Endothelial cell of umbilical vein (primary cell): Measurements from ENCODE around the gene ZNF624. TPM values are rescaled to one million over a fixed set of nuclear protein-coding genes. Genes with fewer than 3 reads are reported as not detected.

Experiments used
- BruUV-seq: library from RNA; stranded (reverse); fragments of 400-500 nt; replicated peaks from 2 replicates; lab custom pipeline; 2021; lab: Mats Ljungman, UMichigan
- CTCF ChIA-PET: fragments of 300-600, 350-600 bp; sonication (Branson Sonifier 250); formaldehyde crosslinking; loops from one replicate; lab custom pipeline; 2021; ENCODE audit warnings: antibody characterized with exemption, inconsistent platforms; lab: Charles Lee
- POLR2A ChIA-PET: fragments of 300-600, 350-600 bp; sonication (Branson Sonifier 250); formaldehyde crosslinking; loops from one replicate; lab custom pipeline; 2021; ENCODE audit warnings: antibody characterized with exemption, inconsistent platforms; lab: Charles Lee
- DNase-seq: peaks from one replicate; pipeline ENCODE4 v3.0.0-alpha.2; 2011; ENCODE audit warnings: low read depth, low spot score
- FAIRE-seq: peaks from 2 replicates; lab custom pipeline; 2011; peaks lifted over from hg19 to GRCh38; lab: Jason Lieb, UNC
- H2AFZ ChIP-seq: 2 replicates; pipeline ENCODE4 v1.6.0; 2012; ENCODE audit warnings: low read depth, low read length, control low read depth, inconsistent platforms
- H3K27ac ChIP-seq: 2 replicates; pipeline ENCODE4 v1.5.1; 2011; ENCODE audit warnings: low read depth, mild to moderate bottlenecking, control low read depth, low read length, moderate library complexity; ENCODE audit not compliant: insufficient read depth
- H3K27me3 ChIP-seq, 2 experiments: 2 replicates each; pipeline versions ENCODE4 v1.6.0 to v1.6.1; 2011; ENCODE audit warnings: low read length in 2 of 2, mixed read lengths in 1 of 2; ENCODE audit not compliant: control insufficient read depth in 2 of 2, insufficient read depth in 2 of 2
- H3K36me3 ChIP-seq, 2 experiments: 2 replicates in 1 of 2; 3 replicates in 1 of 2; pipeline ENCODE4 v1.5.1; 2011; ENCODE audit warnings: low read length in 2 of 2, mild to moderate bottlenecking in 1 of 2, moderate library complexity in 1 of 2; ENCODE audit not compliant: control insufficient read depth in 2 of 2, insufficient read depth in 2 of 2; ENCODE audit errors: extremely low read depth in 1 of 2
- H3K4me1 ChIP-seq: 3 replicates; pipeline ENCODE4 v1.5.1; 2011; ENCODE audit warnings: mild to moderate bottlenecking, low read length; ENCODE audit not compliant: control insufficient read depth, insufficient read depth; ENCODE audit errors: extremely low read depth
- H3K4me2 ChIP-seq: 2 replicates; pipeline ENCODE4 v1.6.1; 2011; ENCODE audit warnings: low read length, control low read depth, mixed read lengths; ENCODE audit not compliant: insufficient read depth
- H3K4me3 ChIP-seq, 3 experiments: fragments of 200-600 bp in 1 of 3; sonication (generic), shearing (Covaris generic) in 1 of 3; replicated peaks in 1 of 3; 2 replicates each; pipeline ENCODE4 v1.5.1; 2011 to 2016; ENCODE audit warnings: control low read depth in 3 of 3, low read length in 3 of 3, mild to moderate bottlenecking in 2 of 3, inconsistent platforms in 1 of 3, low read depth in 1 of 3, moderate library complexity in 1 of 3; ENCODE audit not compliant: insufficient read depth in 1 of 3
- H3K79me2 ChIP-seq: 2 replicates; pipeline ENCODE4 v1.6.0; 2012; ENCODE audit warnings: low read length, inconsistent platforms; ENCODE audit not compliant: control insufficient read depth, insufficient read depth
- H3K9ac ChIP-seq: replicated peaks from 2 replicates; pipeline ENCODE3; 2011; ENCODE audit warnings: low read length, control low read depth; ENCODE audit not compliant: insufficient read depth; ENCODE audit errors: extremely low read depth
- H3K9me1 ChIP-seq: replicated peaks from 3 replicates; pipeline ENCODE4 v1.6.0; 2011; ENCODE audit warnings: mild to moderate bottlenecking, low read length; ENCODE audit not compliant: control insufficient read depth, insufficient read depth; ENCODE audit errors: extremely low read depth
- H3K9me3 ChIP-seq: replicated peaks from 2 replicates; pipeline ENCODE4 v1.5.1; 2012; ENCODE audit warnings: low read length, inconsistent platforms; ENCODE audit not compliant: control insufficient read depth, insufficient read depth
- H4K20me1 ChIP-seq: replicated peaks from 2 replicates; pipeline ENCODE3; 2011; ENCODE audit warnings: mild to moderate bottlenecking, low read length; ENCODE audit not compliant: control insufficient read depth, insufficient read depth; ENCODE audit errors: extremely low read depth
- EZH2 ChIP-seq: IDR thresholded peaks from 2 replicates; pipeline ENCODE4 v1.6.1; 2012; ENCODE audit warnings: borderline replicate concordance, low read depth, mild to moderate bottlenecking, moderate library complexity, low read length, inconsistent platforms; ENCODE audit not compliant: severe bottlenecking
- FOS ChIP-seq: IDR thresholded peaks from 2 replicates; pipeline ENCODE4 v1.6.1; 2011; ENCODE audit warnings: mild to moderate bottlenecking, low read length, moderate library complexity, borderline replicate concordance; ENCODE audit not compliant: insufficient read depth
- GATA2 ChIP-seq: IDR thresholded peaks from 2 replicates; pipeline ENCODE4 v1.7.0; 2011; ENCODE audit warnings: low read depth, mild to moderate bottlenecking, moderate library complexity, mixed read lengths, low read length; ENCODE audit not compliant: insufficient read length, insufficient read depth
- JUN ChIP-seq: IDR thresholded peaks from 2 replicates; pipeline ENCODE4 v1.6.1; 2011; ENCODE audit warnings: borderline replicate concordance, low read depth; ENCODE audit not compliant: insufficient read length, insufficient read depth
- MYC ChIP-seq: IDR thresholded peaks from one replicate; pipeline ENCODE4 v1.6.1; 2011; ENCODE audit warnings: mild to moderate bottlenecking, low read depth, low read length
- POLR2A ChIP-seq: IDR thresholded peaks from 2 replicates; pipeline ENCODE4 v1.6.1; 2012; ENCODE audit warnings: low read depth, mild to moderate bottlenecking, control low read depth, low read length
- POLR2AphosphoS5 ChIP-seq: IDR thresholded peaks from 2 replicates; pipeline ENCODE4 v1.6.1; 2012; ENCODE audit warnings: low read depth, mild to moderate bottlenecking, control low read depth, low read length, moderate library complexity; ENCODE audit not compliant: insufficient read depth
- dilution Hi-C: fragments of 300-500 bp; cut with MboI; formaldehyde crosslinking; loops from one replicate; pipeline ENCODE4 v1.15.0; 2019; ENCODE audit warnings: low sequenced_read_pairs; ENCODE audit not compliant: extremely low pct_ligation_motif_present
- intact Hi-C: fragments of 100-400 bp; cut with micrococcal nuclease; formaldehyde crosslinking; loops from one replicate; pipeline ENCODE4 v1.10.0; 2022
- polyA plus RNA-seq, 4 experiments: library from polyadenylated mRNA; depleted of rRNA in 3 of 4; stranded (reverse) in 3 of 4; unstranded in 1 of 4; fragments of >200 nt; gene quantifications; 2 replicates each; pipeline versions ENCODE4 v1.2.1 to v1.2.3, GENCODE V29; 2011 to 2012; ENCODE audit warnings: missing spikeins in 1 of 4
- total RNA-seq: library from RNA; stranded (reverse); gene quantifications from 2 replicates; pipeline ENCODE4 v1.2.3, GENCODE V29; 2021
- TF ChIP-seq, protein P1 (sequence below): IDR thresholded peaks from 2 replicates; pipeline ENCODE4 v1.6.1; 2011; ENCODE audit not compliant: insufficient read depth, insufficient read length
- TF ChIP-seq, protein P2 (sequence below), 2 donors: IDR thresholded peaks; 1 replicate in 1 of 2; 2 replicates in 1 of 2; pipeline ENCODE4 v1.5.1; 2011; ENCODE audit warnings: low read length in 2 of 2, mild to moderate bottlenecking in 2 of 2, moderate library complexity in 2 of 2, control low read depth in 1 of 2, inconsistent platforms in 1 of 2, low read depth in 1 of 2; ENCODE audit not compliant: insufficient read depth in 1 of 2; ENCODE audit errors: extremely low read depth in 1 of 2

ZNF624 gene
- total and polyA plus RNA-seq, 2 donors (not counting 3 experiments of a cell fraction or from before 2014, with no cell fraction given) = 0.77 to 5.7 TPM

DNA sequence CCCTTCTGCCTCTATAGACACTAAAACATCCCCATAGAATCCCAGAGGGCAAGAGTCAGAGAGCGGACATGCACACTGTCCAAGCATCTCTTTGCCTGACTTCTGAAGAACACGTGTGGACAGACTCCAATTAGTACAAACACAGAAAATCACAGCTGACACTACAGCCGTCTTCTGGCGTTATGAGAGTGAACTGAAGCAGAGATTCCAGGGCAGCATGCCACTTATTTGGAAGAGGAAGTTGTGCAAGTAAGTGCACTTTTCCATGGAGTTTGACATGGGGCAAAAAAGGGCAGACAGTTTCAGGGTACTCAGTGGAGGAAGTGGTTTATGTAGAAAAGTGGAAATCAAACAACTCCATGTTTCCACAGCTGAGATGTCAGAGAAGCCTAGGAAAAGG, 67.9 kb downstream of the ZNF624 start:
- Histone ChIP-seq H3K27me3 (peaks cover 27 to 31% of the 10 kb centered on the region in 2 experiments), H4K20me1 (no peaks in the 10 kb centered on the region), H3K4me3 (no peak overlapping the region), H3K36me3 (no peaks in the 10 kb centered on the region), H3K9me1 (no peaks in the 10 kb centered on the region), H3K4me1 (peaks cover 4% of the 10 kb centered on the region), H3K9me3 (no peaks in the 10 kb centered on the region), H2AFZ (no peak overlapping the region), H3K4me2 (no peak overlapping the region), H3K27ac (no peak overlapping the region), H3K9ac (no peak overlapping the region), H3K79me2 (no peaks in the 10 kb centered on the region)
- DNase-seq (no peak), FAIRE-seq (no peak)
- no TSS peak for BruUV-seq
- POLR2A ChIA-PET = no interaction called here
- TF ChIP-seq JUN (no peak), POLR2AphosphoS5 (no peak), POLR2A (no peak), MYC (no peak), GATA2 (no peak), FOS (no peak), EZH2 (no peak)
- TF ChIP-seq, protein P1, sequence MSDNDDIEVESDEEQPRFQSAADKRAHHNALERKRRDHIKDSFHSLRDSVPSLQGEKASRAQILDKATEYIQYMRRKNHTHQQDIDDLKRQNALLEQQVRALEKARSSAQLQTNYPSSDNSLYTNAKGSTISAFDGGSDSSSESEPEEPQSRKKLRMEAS = no peak
- TF ChIP-seq, protein P2, sequence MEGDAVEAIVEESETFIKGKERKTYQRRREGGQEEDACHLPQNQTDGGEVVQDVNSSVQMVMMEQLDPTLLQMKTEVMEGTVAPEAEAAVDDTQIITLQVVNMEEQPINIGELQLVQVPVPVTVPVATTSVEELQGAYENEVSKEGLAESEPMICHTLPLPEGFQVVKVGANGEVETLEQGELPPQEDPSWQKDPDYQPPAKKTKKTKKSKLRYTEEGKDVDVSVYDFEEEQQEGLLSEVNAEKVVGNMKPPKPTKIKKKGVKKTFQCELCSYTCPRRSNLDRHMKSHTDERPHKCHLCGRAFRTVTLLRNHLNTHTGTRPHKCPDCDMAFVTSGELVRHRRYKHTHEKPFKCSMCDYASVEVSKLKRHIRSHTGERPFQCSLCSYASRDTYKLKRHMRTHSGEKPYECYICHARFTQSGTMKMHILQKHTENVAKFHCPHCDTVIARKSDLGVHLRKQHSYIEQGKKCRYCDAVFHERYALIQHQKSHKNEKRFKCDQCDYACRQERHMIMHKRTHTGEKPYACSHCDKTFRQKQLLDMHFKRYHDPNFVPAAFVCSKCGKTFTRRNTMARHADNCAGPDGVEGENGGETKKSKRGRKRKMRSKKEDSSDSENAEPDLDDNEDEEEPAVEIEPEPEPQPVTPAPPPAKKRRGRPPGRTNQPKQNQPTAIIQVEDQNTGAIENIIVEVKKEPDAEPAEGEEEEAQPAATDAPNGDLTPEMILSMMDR (IDR thresholded peaks at IDR 0.05; ENCODE audit: extremely low read depth in 1 of 2, insufficient read depth in 1 of 2, low read depth in 1 of 2, low read length in 2 of 2) = no peak
- intact Hi-C loops = no loop called here
- CTCF ChIA-PET = interaction anchor here (0.7 to 3.5 kb wide), 2 partner anchors 49 to 64 kb away, joined by 3 to 27 read pairs; no protein-coding TSS in a partner anchor
- dilution Hi-C loops = no loop called here
